Neural crest cell (in vitro differentiated cells): ENCODE data around the gene SLF2. TPM values are rescaled to one million over a fixed set of nuclear protein-coding genes. Genes with fewer than 3 reads are reported as not detected.

Experiments used
- DNase-seq: peaks from one replicate; pipeline ENCODE4 v3.0.0; 2021; ENCODE audit warnings: low read depth, mixed read lengths, low spot score
- H3K27ac Mint-ChIP-seq: one replicate; pipeline ENCODE4 v1.8.0; 2021; ENCODE audit warnings: mild to moderate bottlenecking, mixed read lengths; ENCODE audit not compliant: unreplicated experiment
- H3K27me3 Mint-ChIP-seq: 2 replicates; pipeline ENCODE4 v1.8.0; 2021; ENCODE audit warnings: low read depth, mild to moderate bottlenecking, mixed read lengths
- H3K36me3 Mint-ChIP-seq: 2 replicates; pipeline ENCODE4 v1.8.0; 2021; ENCODE audit warnings: low read depth, mild to moderate bottlenecking, mixed read lengths
- H3K4me1 Mint-ChIP-seq: 2 replicates; pipeline ENCODE4 v1.8.0; 2021; ENCODE audit warnings: mixed read lengths
- H3K4me3 Mint-ChIP-seq: one replicate; pipeline ENCODE4 v1.8.0; 2021; ENCODE audit warnings: mild to moderate bottlenecking, mixed read lengths
- H3K9me3 Mint-ChIP-seq: 2 replicates; pipeline ENCODE4 v1.8.0; 2021; ENCODE audit warnings: mixed read lengths
- total RNA-seq: library from RNA; stranded (reverse); gene quantifications from 2 replicates; pipeline ENCODE4 v1.2.1, GENCODE V29; 2021
- TF ChIP-seq, protein P1 (sequence below): fragments of 200-600 bp; sonication (generic); conservative IDR thresholded peaks from 2 replicates; pipeline ENCODE4 v1.5.0; 2021; ENCODE audit warnings: antibody characterized with exemption, mild to moderate bottlenecking

Gene SLF2
- total RNA-seq, 1 donor from 2014 or later: 39.6 TPM

DNA sequence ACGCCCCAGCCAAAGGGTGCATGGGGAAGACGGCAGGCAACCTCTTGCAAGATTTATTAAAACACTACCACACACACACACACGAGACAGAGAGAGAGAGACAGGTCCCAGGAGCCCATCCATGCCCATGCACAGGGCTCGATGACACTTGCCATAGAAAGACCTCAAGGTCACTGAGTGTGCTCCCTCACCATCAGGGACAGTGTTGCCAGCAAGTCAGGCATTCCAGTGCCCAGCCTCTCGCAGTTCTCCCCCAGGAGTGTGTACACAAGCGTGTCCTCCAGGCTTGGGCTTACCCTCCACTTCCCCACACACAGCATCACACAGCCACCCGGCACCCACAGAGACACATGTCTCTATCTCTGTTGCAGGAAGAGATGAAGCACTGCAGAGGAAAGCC, 46.8 kb upstream of the SLF2 start:
- Mint-ChIP-seq H3K36me3 (no peaks in the 10 kb centered on the region), H3K27ac (no peak overlapping the region), H3K9me3 (no peaks in the 10 kb centered on the region), H3K4me3 (no peak overlapping the region), H3K4me1 (peaks cover 25% of the 10 kb centered on the region), H3K27me3 (peaks cover 54% of the 10 kb centered on the region)
- TF ChIP-seq, protein P1, sequence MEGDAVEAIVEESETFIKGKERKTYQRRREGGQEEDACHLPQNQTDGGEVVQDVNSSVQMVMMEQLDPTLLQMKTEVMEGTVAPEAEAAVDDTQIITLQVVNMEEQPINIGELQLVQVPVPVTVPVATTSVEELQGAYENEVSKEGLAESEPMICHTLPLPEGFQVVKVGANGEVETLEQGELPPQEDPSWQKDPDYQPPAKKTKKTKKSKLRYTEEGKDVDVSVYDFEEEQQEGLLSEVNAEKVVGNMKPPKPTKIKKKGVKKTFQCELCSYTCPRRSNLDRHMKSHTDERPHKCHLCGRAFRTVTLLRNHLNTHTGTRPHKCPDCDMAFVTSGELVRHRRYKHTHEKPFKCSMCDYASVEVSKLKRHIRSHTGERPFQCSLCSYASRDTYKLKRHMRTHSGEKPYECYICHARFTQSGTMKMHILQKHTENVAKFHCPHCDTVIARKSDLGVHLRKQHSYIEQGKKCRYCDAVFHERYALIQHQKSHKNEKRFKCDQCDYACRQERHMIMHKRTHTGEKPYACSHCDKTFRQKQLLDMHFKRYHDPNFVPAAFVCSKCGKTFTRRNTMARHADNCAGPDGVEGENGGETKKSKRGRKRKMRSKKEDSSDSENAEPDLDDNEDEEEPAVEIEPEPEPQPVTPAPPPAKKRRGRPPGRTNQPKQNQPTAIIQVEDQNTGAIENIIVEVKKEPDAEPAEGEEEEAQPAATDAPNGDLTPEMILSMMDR: no peak
- DNase-seq: no peak

DNA sequence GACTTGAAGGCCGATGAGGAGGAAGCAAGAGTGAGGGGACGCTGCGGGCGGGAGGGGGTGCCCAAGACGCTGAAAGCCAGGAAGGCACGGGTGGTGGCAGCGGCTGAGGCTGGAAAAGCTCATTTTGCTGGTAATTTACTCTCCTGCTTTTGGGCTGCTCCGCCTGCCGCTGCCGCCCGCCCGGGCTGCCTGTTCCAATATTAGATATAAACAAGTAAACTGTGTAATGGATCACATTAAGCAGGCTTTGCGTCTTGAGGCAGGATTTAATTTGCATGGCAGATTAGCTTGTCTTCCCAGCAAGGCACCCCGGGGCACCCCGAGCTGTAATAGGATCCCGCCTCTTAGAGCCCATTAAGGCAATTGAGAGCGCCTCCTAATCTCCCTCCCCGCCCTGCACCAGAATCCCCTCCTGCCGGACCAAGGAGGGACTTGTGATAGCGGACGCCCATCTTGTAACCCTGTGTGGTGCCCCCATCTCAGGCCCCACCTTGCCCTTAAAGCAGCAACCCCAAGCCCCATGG, 46.1 kb upstream of the SLF2 start:
- Mint-ChIP-seq H3K27ac (no peak overlapping the region), H3K36me3 (no peaks in the 10 kb centered on the region), H3K27me3 (peaks cover 47% of the 10 kb centered on the region), H3K4me1 (peaks cover 25% of the 10 kb centered on the region), H3K9me3 (no peaks in the 10 kb centered on the region), H3K4me3 (no peak overlapping the region)
- no peak for DNase-seq
- TF ChIP-seq, protein P1: no peak

DNA sequence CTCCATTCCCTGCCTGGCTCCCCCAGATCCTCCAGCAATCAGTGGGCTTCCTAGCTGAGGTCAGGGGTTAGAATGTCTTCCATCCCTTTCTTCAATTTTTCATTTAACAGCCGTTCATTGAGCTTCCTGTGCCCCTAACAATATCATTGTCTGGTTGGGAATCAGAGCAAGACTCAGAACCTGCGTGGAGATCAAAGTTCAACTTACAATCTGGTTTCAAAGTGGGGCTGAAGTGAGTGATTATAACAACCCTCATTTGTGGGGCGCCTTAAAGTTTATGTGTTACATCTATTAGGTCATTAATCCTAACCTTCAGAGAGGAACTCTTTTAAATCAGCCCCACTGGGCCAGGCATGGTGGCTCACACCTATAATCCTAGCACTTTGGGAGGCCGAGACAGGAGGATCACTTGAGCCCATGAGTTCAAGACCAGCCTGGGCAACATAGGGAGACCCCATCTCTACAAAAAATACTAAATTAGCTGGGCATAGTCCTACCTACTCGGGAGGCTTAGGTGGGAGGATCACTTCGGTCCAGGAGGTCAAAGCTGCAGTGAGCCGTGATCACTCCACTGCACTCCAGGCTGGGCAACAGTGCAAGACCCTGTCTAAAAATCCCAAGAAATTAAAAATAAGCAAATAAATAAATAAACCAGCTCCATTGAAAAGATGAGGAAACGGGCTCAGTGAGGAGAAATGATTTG, 45.4 kb upstream of the SLF2 start:
- Mint-ChIP-seq H3K36me3 (no peaks in the 10 kb centered on the region), H3K9me3 (no peaks in the 10 kb centered on the region), H3K27ac (no peak overlapping the region), H3K4me3 (no peak overlapping the region), H3K27me3 (peaks cover 40% of the 10 kb centered on the region), H3K4me1 (peaks cover 25% of the 10 kb centered on the region)
- TF ChIP-seq, protein P1: no peak
- DNase-seq: no peak

DNA sequence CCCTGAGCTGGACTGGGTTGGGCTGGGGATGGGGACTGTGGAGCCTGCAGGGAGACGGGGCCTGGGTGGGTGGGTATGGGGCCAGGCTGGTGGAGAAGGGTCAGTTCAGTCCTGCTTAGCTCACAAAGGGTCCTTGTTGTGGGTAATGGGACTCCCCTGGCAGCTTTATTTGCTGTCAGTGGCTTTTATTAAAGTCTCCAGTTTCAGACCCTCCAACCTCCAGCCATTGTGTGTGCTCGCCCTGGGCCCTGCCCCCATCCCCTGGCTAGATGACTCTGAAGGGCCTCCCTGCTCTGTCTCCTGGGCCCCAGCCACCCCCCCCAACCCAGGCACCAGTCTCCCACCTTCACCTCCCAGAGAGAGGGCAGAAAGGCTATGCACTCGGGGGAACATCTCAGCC, 44.4 kb upstream of the SLF2 start:
- Mint-ChIP-seq H3K4me3 (no peak overlapping the region), H3K36me3 (no peaks in the 10 kb centered on the region), H3K9me3 (no peaks in the 10 kb centered on the region), H3K27ac (no peak overlapping the region), H3K27me3 (peaks cover 34% of the 10 kb centered on the region), H3K4me1 (peaks cover 25% of the 10 kb centered on the region)
- TF ChIP-seq, protein P1: no peak
- DNase-seq: no peak

DNA sequence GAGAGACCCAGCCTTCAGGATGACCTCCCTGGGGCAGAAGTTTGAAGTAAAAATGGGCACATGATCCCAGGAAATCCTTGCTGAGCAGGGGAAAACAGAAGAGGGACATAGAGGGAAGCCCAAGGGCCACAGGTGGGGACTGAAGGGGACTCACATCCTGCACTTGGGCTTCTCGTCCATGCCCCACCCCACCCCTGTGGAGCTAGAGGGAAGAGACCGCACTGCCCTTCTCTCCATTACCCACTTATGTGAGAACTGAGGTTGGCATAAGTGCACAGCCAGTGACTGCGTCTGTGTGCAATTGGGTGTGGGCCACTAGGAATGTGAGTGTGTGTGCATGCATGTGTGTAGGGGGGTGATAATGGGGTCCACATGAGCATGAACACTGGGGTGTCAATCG, 43.4 kb upstream of the SLF2 start:
- H3K4me3 Mint-ChIP-seq: no peak overlapping the region

More for the DNA sequence above, 43.4 kb upstream of the SLF2 start:
- Mint-ChIP-seq H3K9me3 (no peaks in the 10 kb centered on the region), H3K36me3 (no peaks in the 10 kb centered on the region), H3K4me1 (peaks cover 30% of the 10 kb centered on the region), H3K27ac (no peak overlapping the region), H3K27me3 (peaks cover 28% of the 10 kb centered on the region)
- no peak for DNase-seq
- TF ChIP-seq, protein P1: no peak
